HFFc6 (cell line): ENCODE measurements around the gene RNF214. TPM values are rescaled to one million over a fixed set of nuclear protein-coding genes. Genes with fewer than 3 reads are reported as not detected.
"Not testable (repeated sequence)": the region's sequence is repeated elsewhere in the genome, so short reads cannot be mapped to it uniquely, and the experiment has no call there.

Experiments
- DNase-seq: peaks from one replicate; pipeline ENCODE4 v3.0.0-alpha.2; 2018
- H3K27ac Mint-ChIP-seq: 2 replicates; pipeline ENCODE4 v1.8.0; 2020; ENCODE audit warnings: mild to moderate bottlenecking, mixed read lengths
- H3K27me3 Mint-ChIP-seq: 2 replicates; pipeline ENCODE4 v1.8.0; 2021; ENCODE audit warnings: mild to moderate bottlenecking, moderate library complexity, mixed read lengths; ENCODE audit not compliant: insufficient read depth
- H3K36me3 Mint-ChIP-seq: 2 replicates; pipeline ENCODE4 v1.8.0; 2021; ENCODE audit warnings: low read depth, mixed read lengths
- H3K4me1 Mint-ChIP-seq: 2 replicates; pipeline ENCODE4 v1.8.0; 2020; ENCODE audit warnings: low read depth, mixed read lengths
- H3K4me3 Mint-ChIP-seq: 2 replicates; pipeline ENCODE4 v1.8.0; 2020; ENCODE audit warnings: mild to moderate bottlenecking, moderate library complexity, mixed read lengths
- H3K9me3 Mint-ChIP-seq: 2 replicates; pipeline ENCODE4 v1.8.0; 2020; ENCODE audit warnings: mild to moderate bottlenecking, mixed read lengths
- CTCF ChIP-seq: fragments of 200-600 bp; sonication (generic); IDR thresholded peaks from 2 replicates; pipeline ENCODE4 v1.5.0; 2021; ENCODE audit warnings: antibody characterized with exemption, mild to moderate bottlenecking
- total RNA-seq, 6 experiments: library from RNA; stranded (reverse); fragmentation: NEBNext Ultra II Directional; extraction: Animal tissue kit (Norgen Biotek cat#: 25700); gene quantifications; 2 replicates in 1 of 6; 3 replicates in 5 of 6; pipeline ENCODE4 v1.2.3, GENCODE V29; 2021

The RNF214 gene
- total RNA-seq, 6 experiments from 2014 or later: 17.7 to 25.6 (median 22.1) TPM

GRCh38 chr11:117208710-117209109, 23.8 kb upstream of the RNF214 start:
- H3K9me3 Mint-ChIP-seq, H3K4me3 Mint-ChIP-seq, H3K27ac Mint-ChIP-seq, DNase-seq: not testable (repeated sequence)
- peaks cover 25% of the 10 kb centered on the region for H3K4me1 Mint-ChIP-seq
- H3K36me3 Mint-ChIP-seq: peaks cover 25% of the 10 kb centered on the region
- TF ChIP-seq CTCF: peak; percentile 26; the same call in 1 of the 2 replicates
- peaks cover 17% of the 10 kb centered on the region for H3K27me3 Mint-ChIP-seq

GRCh38 chr11:117209351-117210125, 22.9 kb upstream of the RNF214 start:
- H3K9me3 Mint-ChIP-seq: not testable (repeated sequence)

GRCh38 chr11:117210620-117211019, 21.9 kb upstream of the RNF214 start:
- H3K9me3 Mint-ChIP-seq: no peaks in the 10 kb centered on the region
- no peak overlapping the region for H3K4me3 Mint-ChIP-seq
- DNase-seq: no peak
- H3K4me1 Mint-ChIP-seq: peaks cover 7% of the 10 kb centered on the region
- peaks cover 18% of the 10 kb centered on the region for H3K36me3 Mint-ChIP-seq
- TF ChIP-seq CTCF: no peak
- H3K27ac Mint-ChIP-seq: peak overlapping the region; percentile 63; the same call in 1 of the 2 replicates
- H3K27me3 Mint-ChIP-seq: peaks cover 19% of the 10 kb centered on the region

More at GRCh38 chr11:117209351-117210125, 22.9 kb upstream of the RNF214 start:
- peaks cover 18% of the 10 kb centered on the region for H3K4me1 Mint-ChIP-seq
- H3K27me3 Mint-ChIP-seq: peaks cover 23% of the 10 kb centered on the region
- peaks cover 25% of the 10 kb centered on the region for H3K36me3 Mint-ChIP-seq
- H3K27ac Mint-ChIP-seq: peak overlapping the region; percentile 3; the same call in 1 of the 2 replicates
- peak; percentile 30 for DNase-seq
- H3K4me3 Mint-ChIP-seq: not testable (repeated sequence)

- H3K4me1 Mint-ChIP-seq: no peaks in the 10 kb centered on the region
- H3K27ac Mint-ChIP-seq: no peak overlapping the region
- no peak for TF ChIP-seq CTCF
- H3K4me3 Mint-ChIP-seq: no peak overlapping the region
- DNase-seq: no peak
- H3K36me3 Mint-ChIP-seq: peaks cover 24% of the 10 kb centered on the region
- peaks cover 19% of the 10 kb centered on the region for H3K27me3 Mint-ChIP-seq
- H3K9me3 Mint-ChIP-seq: no peaks in the 10 kb centered on the region
Measured at GRCh38 chr11:117212697-117213355, 19.6 kb upstream of the RNF214 start.

DNA sequence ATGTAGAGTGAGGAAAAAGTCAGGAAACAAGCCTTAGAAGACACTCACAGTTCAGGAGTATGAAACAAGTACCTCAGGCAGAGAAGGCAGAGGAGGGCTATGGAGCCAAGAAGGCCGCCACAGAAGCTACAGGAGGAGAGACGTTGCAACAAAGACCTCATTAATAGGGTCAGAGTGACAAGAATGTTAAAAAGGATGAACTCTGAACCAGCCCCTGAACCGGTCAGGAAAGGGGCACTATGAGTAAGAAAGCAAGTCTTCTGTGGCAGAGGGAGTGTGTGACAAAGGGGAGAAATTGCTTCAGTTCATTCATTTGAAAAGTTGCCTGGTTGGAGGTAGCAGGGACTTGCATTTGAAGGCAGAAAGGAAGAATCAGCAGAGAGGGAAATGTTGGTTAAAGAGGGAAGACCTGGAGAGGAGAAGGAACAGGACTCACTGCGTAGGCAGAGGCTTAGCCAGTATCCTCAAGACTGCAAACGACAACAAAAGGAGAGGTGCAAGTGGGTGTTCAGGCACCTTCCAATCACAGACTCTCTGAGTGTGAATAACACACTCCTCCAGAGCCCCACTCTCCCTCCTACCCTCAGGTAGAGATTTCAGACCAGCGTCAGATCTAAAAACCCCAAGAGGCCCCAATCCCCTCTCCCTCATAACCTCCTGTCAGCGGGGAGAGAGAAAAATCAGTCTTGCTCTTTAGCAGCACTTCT, 17.9 kb upstream of the RNF214 start:
- TF ChIP-seq CTCF: no peak
- no peaks in the 10 kb centered on the region for H3K4me1 Mint-ChIP-seq
- H3K9me3 Mint-ChIP-seq: no peaks in the 10 kb centered on the region
- DNase-seq: no peak
- H3K27ac Mint-ChIP-seq: no peak overlapping the region
- H3K27me3 Mint-ChIP-seq: peaks cover 13% of the 10 kb centered on the region
- H3K36me3 Mint-ChIP-seq: peaks cover 34% of the 10 kb centered on the region
- H3K4me3 Mint-ChIP-seq: no peak overlapping the region
